KMS-11 (cell line): ENCODE measurements around the gene ATP1A3.

Source experiments
- H2AFZ ChIP-seq: fragments of 200-600 bp; sonication (generic); 2 replicates; pipeline ENCODE4 v1.6.1; 2016; ENCODE audit warnings: antibody characterized with exemption, mixed run types, low read depth
- H3K27ac ChIP-seq: fragments of 200-600 bp; sonication (generic); 2 replicates; pipeline ENCODE4 v1.6.1; 2016; ENCODE audit warnings: mild to moderate bottlenecking, mixed run types
- H3K27me3 ChIP-seq: fragments of 200-600 bp; sonication (generic); 2 replicates; pipeline ENCODE4 v1.6.1; 2017; ENCODE audit warnings: mild to moderate bottlenecking, low read depth, mixed run types, moderate library complexity; ENCODE audit not compliant: insufficient read depth
- H3K36me3 ChIP-seq: fragments of 200-600 bp; sonication (generic); 2 replicates; pipeline ENCODE4 v1.6.1; 2017; ENCODE audit warnings: mild to moderate bottlenecking, mixed run types; ENCODE audit not compliant: insufficient read depth
- H3K4me1 ChIP-seq: fragments of 200-600 bp; sonication (generic); 2 replicates; pipeline ENCODE4 v1.6.1; 2016; ENCODE audit warnings: mild to moderate bottlenecking, low read depth, mixed run types; ENCODE audit not compliant: poor library complexity, severe bottlenecking
- H3K4me2 ChIP-seq: fragments of 200-600 bp; sonication (generic); 2 replicates; pipeline ENCODE4 v1.7.0; 2016; ENCODE audit warnings: mild to moderate bottlenecking, mixed run types
- H3K4me3 ChIP-seq: fragments of 200-600 bp; sonication (generic); IDR thresholded peaks from 2 replicates; pipeline ENCODE4 v1.6.1; 2017; ENCODE audit warnings: low read depth, low read length, mixed read lengths; ENCODE audit not compliant: insufficient read depth
- H3K79me2 ChIP-seq: fragments of 200-600 bp; sonication (generic); 2 replicates; pipeline ENCODE4 v1.6.1; 2016; ENCODE audit warnings: low read depth, mixed run types; ENCODE audit not compliant: insufficient read depth
- H3K9ac ChIP-seq: fragments of 200-600 bp; sonication (generic); 2 replicates; pipeline ENCODE4 v1.6.1; 2016; ENCODE audit warnings: mild to moderate bottlenecking, mixed run types
- H4K20me1 ChIP-seq: fragments of 200-600 bp; sonication (generic); 2 replicates; pipeline ENCODE4 v1.6.1; 2016; ENCODE audit warnings: mild to moderate bottlenecking, mixed run types; ENCODE audit not compliant: insufficient read depth
- CTCF ChIP-seq: fragments of 200-600 bp; sonication (generic); conservative IDR thresholded peaks from 2 replicates; pipeline ENCODE4 v1.6.1; 2017; ENCODE audit warnings: low read depth, mild to moderate bottlenecking, antibody characterized with exemption, low read length, moderate library complexity, mixed read lengths

ATP1A3 gene

GRCh38 chr19:41920882-41921576 lies 73.0 kb downstream of the ATP1A3 start:
- Histone ChIP-seq H3K4me2 (no peak overlapping the region), H4K20me1 (no peaks in the 10 kb centered on the region), H3K9ac (no peak overlapping the region), H2AFZ (no peak overlapping the region), H3K4me1 (no peaks in the 10 kb centered on the region), H3K27ac (no peak overlapping the region), H3K27me3 (peaks cover 67% of the 10 kb centered on the region), H3K79me2 (no peaks in the 10 kb centered on the region), H3K4me3 (no peak overlapping the region), H3K36me3 (no peaks in the 10 kb centered on the region)
- no peak for TF ChIP-seq CTCF

GRCh38 chr19:41919948-41920712 lies 73.9 kb downstream of the ATP1A3 start:
- Histone ChIP-seq H3K27ac (no peak overlapping the region), H2AFZ (no peak overlapping the region), H3K27me3 (peaks cover 64% of the 10 kb centered on the region), H3K4me3 (no peak overlapping the region), H3K36me3 (no peaks in the 10 kb centered on the region), H3K79me2 (no peaks in the 10 kb centered on the region), H4K20me1 (no peaks in the 10 kb centered on the region), H3K9ac (no peak overlapping the region), H3K4me1 (no peaks in the 10 kb centered on the region), H3K4me2 (no peak overlapping the region)
- no peak for TF ChIP-seq CTCF

- no peak overlapping the region for H2AFZ ChIP-seq
- no peak overlapping the region for H3K4me3 ChIP-seq
- no peaks in the 10 kb centered on the region for H3K36me3 ChIP-seq
- H3K4me2 ChIP-seq, result no peak overlapping the region
- no peak for TF ChIP-seq CTCF
- H4K20me1 ChIP-seq, result no peaks in the 10 kb centered on the region
- H3K9ac ChIP-seq, result no peak overlapping the region
- no peaks in the 10 kb centered on the region for H3K79me2 ChIP-seq
- no peaks in the 10 kb centered on the region for H3K4me1 ChIP-seq
- no peak overlapping the region for H3K27ac ChIP-seq
- H3K27me3 ChIP-seq, result peaks cover 59% of the 10 kb centered on the region
Observed at GRCh38 chr19:41918653-41919244, 75.3 kb downstream of the ATP1A3 start.

- Histone ChIP-seq H2AFZ (no peak overlapping the region), H3K4me1 (no peaks in the 10 kb centered on the region), H3K9ac (no peak overlapping the region), H3K4me2 (no peak overlapping the region), H3K79me2 (no peaks in the 10 kb centered on the region), H3K27ac (no peak overlapping the region), H3K27me3 (peaks cover 62% of the 10 kb centered on the region), H4K20me1 (no peaks in the 10 kb centered on the region), H3K36me3 (no peaks in the 10 kb centered on the region), H3K4me3 (no peak overlapping the region)
- no peak for TF ChIP-seq CTCF
Observed at GRCh38 chr19:41918095-41918494, 75.9 kb downstream of the ATP1A3 start.
